K562 (cell line): Measurements from ENCODE around the gene PTPN18. TPM values are rescaled to one million over a fixed set of nuclear protein-coding genes. Genes with fewer than 3 reads are reported as not detected.

Experiments used
- ATAC-seq: fragments of 200-7000 bp; cut with Tn5 transposase; 3 replicates; pipeline ENCODE4 v1.9.1; 2020; ENCODE audit warnings: moderate library complexity
- BruUV-seq: library from RNA; stranded (reverse); fragments of 400-500 nt; replicated peaks from 2 replicates; lab custom pipeline; 2021; lab: Mats Ljungman, UMichigan
- CTCF ChIA-PET: fragments of 300-600 bp; formaldehyde crosslinking; extraction: SDS; loops from one replicate; lab custom pipeline; 2021; ENCODE audit warnings: low intra/inter-chr PET ratio; lab: Yijun Ruan, JAX
- POLR2A ChIA-PET: fragments of 300-600, 350-650 bp; sonication (Branson Sonifier 250); formaldehyde crosslinking; extraction: SDS; loops from one replicate; lab custom pipeline; 2021; ENCODE audit warnings: antibody characterized with exemption, inconsistent platforms; lab: Yijun Ruan, JAX
- DNase-seq, 4 experiments: peaks; one replicate each; pipeline versions ENCODE4 v3.0.0 to v3.0.0-alpha.2; 2011 to 2018; ENCODE audit warnings: low spot score in 3 of 4, mixed read lengths in 3 of 4; ENCODE audit errors: extremely low read depth in 1 of 4
- FAIRE-seq: peaks from 2 replicates; lab custom pipeline; 2011; peaks lifted over from hg19 to GRCh38; lab: Jason Lieb, UNC
- H2AFZ ChIP-seq: 2 replicates; pipeline ENCODE4 v1.6.0; 2011; ENCODE audit warnings: low read depth, low read length, control low read depth, inconsistent platforms
- H3K27ac ChIP-seq: fragments of 200-600 bp; 3 replicates; pipeline ENCODE4 v1.8.0; 2011; ENCODE audit warnings: low read depth, mild to moderate bottlenecking, control low read depth, inconsistent platforms, low read length, moderate library complexity, mixed read lengths; ENCODE audit errors: extremely low read depth
- H3K27me3 ChIP-seq, 2 experiments: fragments of 300-600 bp in 1 of 2; 2 replicates in 1 of 2; 3 replicates in 1 of 2; pipeline versions ENCODE4 v1.6.0 to v1.8.0; 2011; ENCODE audit warnings: inconsistent platforms in 2 of 2, low read length in 2 of 2, mild to moderate bottlenecking in 1 of 2, mixed read lengths in 1 of 2, moderate library complexity in 1 of 2; ENCODE audit not compliant: control insufficient read depth in 2 of 2, insufficient read depth in 2 of 2
- H3K36me3 ChIP-seq: fragments of 300-600 bp; 3 replicates; pipeline ENCODE4 v1.8.0; 2011; ENCODE audit warnings: mild to moderate bottlenecking, low read length, inconsistent platforms; ENCODE audit not compliant: control insufficient read depth, insufficient read depth
- H3K4me1 ChIP-seq, 2 experiments: fragments of 200-600 bp in 1 of 2; replicated peaks in 1 of 2; 2 replicates in 1 of 2; 3 replicates in 1 of 2; pipeline versions ENCODE4 v1.5.1 to v1.8.0; 2011; ENCODE audit warnings: inconsistent platforms in 2 of 2, low read length in 2 of 2, mild to moderate bottlenecking in 1 of 2, mixed read lengths in 1 of 2, moderate library complexity in 1 of 2; ENCODE audit not compliant: control insufficient read depth in 2 of 2, insufficient read depth in 2 of 2
- H3K4me2 ChIP-seq: 2 replicates; pipeline ENCODE4 v1.6.1; 2011; ENCODE audit warnings: low read length, control low read depth, inconsistent platforms, mixed read lengths; ENCODE audit not compliant: insufficient read depth
- H3K4me3 ChIP-seq: fragments of 200-600 bp; sonication (generic), shearing (Covaris generic); 2 replicates; pipeline ENCODE4 v1.5.1; 2016; ENCODE audit warnings: control low read depth, inconsistent platforms
- H3K79me2 ChIP-seq: fragments of 200-600 bp; 3 replicates; pipeline ENCODE4 v1.8.0; 2011; ENCODE audit warnings: low read length, inconsistent platforms; ENCODE audit not compliant: control insufficient read depth, insufficient read depth
- H3K9ac ChIP-seq, 2 experiments: 2 replicates each; pipeline versions ENCODE4 v1.6.0 to v1.6.1; 2011; ENCODE audit warnings: low read depth in 2 of 2, low read length in 2 of 2, control low read depth in 1 of 2, inconsistent platforms in 1 of 2, mild to moderate bottlenecking in 1 of 2, mixed read lengths in 1 of 2; ENCODE audit not compliant: insufficient read depth in 1 of 2
- H3K9me1 ChIP-seq: one replicate; pipeline ENCODE4 v1.6.0; 2011; ENCODE audit warnings: inconsistent platforms, mild to moderate bottlenecking, low read length, moderate library complexity; ENCODE audit not compliant: control insufficient read depth, insufficient read depth
- H3K9me3 ChIP-seq: replicated peaks from 2 replicates; pipeline ENCODE4 v1.5.1; 2011; ENCODE audit warnings: low read depth, low read length, inconsistent platforms; ENCODE audit not compliant: control insufficient read depth, insufficient read depth
- H4K20me1 ChIP-seq: replicated peaks from 2 replicates; pipeline ENCODE4 v1.6.1; 2011; ENCODE audit warnings: low read length, inconsistent platforms, mixed read lengths; ENCODE audit not compliant: control insufficient read depth, insufficient read depth
- BRD9 ChIP-seq: fragments of 450-650 bp; IDR thresholded peaks from 2 replicates; pipeline ENCODE4 v1.6.1; 2018; ENCODE audit warnings: low read depth; ENCODE audit not compliant: partially characterized antibody
- ID3 ChIP-seq, 2 experiments: fragments of 250-450 bp in 1 of 2; fragments of 450-650 bp in 1 of 2; sonication (Bioruptor Pico) in 1 of 2; IDR thresholded peaks; 2 replicates each; pipeline versions ENCODE4 v1.6.1 to v1.8.0; 2016 to 2021; ENCODE audit warnings: mild to moderate bottlenecking in 2 of 2, moderate library complexity in 2 of 2, missing compliant biosample characterization in 1 of 2, missing genetic modification characterization in 1 of 2
- KLF13 ChIP-seq: fragments of 450-650 bp; IDR thresholded peaks from 2 replicates; pipeline ENCODE4 v1.6.1; 2016; ENCODE audit warnings: missing genetic modification characterization, low read depth, mild to moderate bottlenecking, missing compliant biosample characterization, moderate library complexity, borderline replicate concordance
- SRSF7 ChIP-seq: fragments of 200-400 bp; formaldehyde crosslinking; optimal IDR thresholded peaks from 2 replicates; pipeline ENCODE3; 2017; ENCODE audit warnings: mild to moderate bottlenecking, low read depth, low read length
- WGBS: fragments of 100-300 bp; shearing (Covaris generic); methylation state at CpG from one replicate; pipeline ENCODE4 v1.1.6; 2016; ENCODE audit warnings: low coverage, mixed read lengths; ENCODE audit not compliant: insufficient coverage; ENCODE audit errors: missing lambda C conversion rate; 5-methylcytosine and 5-hydroxymethylcytosine counted together
- in situ Hi-C: fragments of 300-500 bp; cut with MboI; formaldehyde crosslinking; loops from 4 replicates; pipeline ENCODE4 v1.15.0; 2018; ENCODE audit warnings: inconsistent platforms, mixed read lengths
- intact Hi-C: fragments of 100-400 bp; cut with micrococcal nuclease; formaldehyde crosslinking; loops from 2 replicates; pipeline ENCODE4 v1.14.2; 2022
- polyA plus RNA-seq, 8 experiments: library from polyadenylated mRNA; depleted of rRNA in 4 of 8; stranded (reverse) in 5 of 8; unstranded in 3 of 8; fragments of >200 nt; fragmentation: Nextera tagmentation in 2 of 8; fragmentation: Illumina TruSeq in 1 of 8; extraction: Ambion mirVana in 2 of 8; extraction: Trizol in 1 of 8; gene quantifications; 2 replicates each; pipeline versions ENCODE4 v1.2.1 to v1.2.3, GENCODE V29; 2011 to 2014; ENCODE audit warnings: inconsistent platforms in 1 of 8, missing spikeins in 1 of 8
- total RNA-seq, 7 experiments: library from RNA; depleted of rRNA in 6 of 7; stranded (reverse); fragments of >200 nt in 6 of 7; fragmentation: Illumina TruSeq in 2 of 7; extraction: Trizol in 2 of 7; gene quantifications; 2 replicates each; pipeline versions ENCODE4 v1.2.1 to v1.2.3, GENCODE V29; 2011 to 2021; ENCODE audit warnings: low replicate concordance in 1 of 7
- TF ChIP-seq, protein P1 (sequence below), 2 experiments: fragments of 450-650 bp; IDR thresholded peaks; 2 replicates each; pipeline ENCODE4 v1.6.1; 2018; ENCODE audit warnings: mild to moderate bottlenecking in 2 of 2, low read depth in 1 of 2; ENCODE audit not compliant: partially characterized antibody in 2 of 2
- TF ChIP-seq, protein P2 (sequence below): sonication (generic); formaldehyde crosslinking; IDR thresholded peaks from 2 replicates; pipeline ENCODE4 v1.9.0; 2022; ENCODE audit warnings: mild to moderate bottlenecking, missing genetic modification reagents
- TF ChIP-seq, protein P3 (sequence below): fragments of 450-650 bp; IDR thresholded peaks from 2 replicates; pipeline ENCODE4 v1.6.1; 2016; ENCODE audit warnings: low read depth

The PTPN18 gene
- total and polyA plus RNA-seq, 9 of the 15 experiments (the other 6 are each of a cell fraction or from before 2014, with no cell fraction given): 11.6 to 90.7 (median 49.6) TPM

DNA sequence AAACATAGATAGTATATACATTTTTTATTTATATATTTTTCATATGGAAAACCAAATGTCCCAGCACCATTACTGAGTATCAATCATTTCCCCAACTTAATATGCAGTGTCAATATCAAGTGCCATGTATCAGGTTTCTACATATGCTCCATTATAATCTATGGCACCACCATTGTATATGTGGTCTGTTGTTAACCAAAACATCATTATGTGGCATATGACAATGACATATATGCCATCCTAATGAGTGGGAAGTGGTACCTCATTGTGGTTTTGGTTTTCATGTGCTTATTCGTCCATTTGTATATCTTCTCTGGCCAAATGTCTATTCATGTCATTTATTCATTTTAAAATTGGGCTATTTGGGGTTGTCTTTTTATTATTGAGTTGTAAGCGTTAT, 9.2 kb downstream of the PTPN18 start:
- no peak overlapping the region for H3K4me2 ChIP-seq
- ATAC-seq (no peak), FAIRE-seq (no peak), DNase-seq (no peak)
- in situ Hi-C loops (no loop called here), intact Hi-C loops (no loop called here)
- H3K36me3 ChIP-seq: peaks cover 12% of the 10 kb centered on the region; the same call in 2 of the 3 replicates
- H3K9me3 ChIP-seq: 0 out of 2 replicates have a peak, but pooled peaks cover 1% of the 10 kb centered on the region
- no peak overlapping the region for H2AFZ ChIP-seq
- no peaks in the 10 kb centered on the region for H3K27me3 ChIP-seq
- whole genome bisulfite sequencing: 76% methylated on average over 2 of the region's 2 CpGs
- H4K20me1 ChIP-seq: no peaks in the 10 kb centered on the region
- POLR2A ChIA-PET: no interaction called here
- CTCF ChIA-PET: no interaction called here
- no peaks in the 10 kb centered on the region; the same call in 2 of the 3 replicates for H3K79me2 ChIP-seq
- no peak overlapping the region for H3K9ac ChIP-seq
- H3K4me1 ChIP-seq: peaks cover 0 to 1% of the 10 kb centered on the region in 2 experiments; a peak in 3 of 5 replicates
- no peaks in the 10 kb centered on the region for H3K9me1 ChIP-seq
- H3K27ac ChIP-seq: no peak overlapping the region
- no TSS peak for BruUV-seq
- no peak overlapping the region for H3K4me3 ChIP-seq
- TF ChIP-seq, protein P1, sequence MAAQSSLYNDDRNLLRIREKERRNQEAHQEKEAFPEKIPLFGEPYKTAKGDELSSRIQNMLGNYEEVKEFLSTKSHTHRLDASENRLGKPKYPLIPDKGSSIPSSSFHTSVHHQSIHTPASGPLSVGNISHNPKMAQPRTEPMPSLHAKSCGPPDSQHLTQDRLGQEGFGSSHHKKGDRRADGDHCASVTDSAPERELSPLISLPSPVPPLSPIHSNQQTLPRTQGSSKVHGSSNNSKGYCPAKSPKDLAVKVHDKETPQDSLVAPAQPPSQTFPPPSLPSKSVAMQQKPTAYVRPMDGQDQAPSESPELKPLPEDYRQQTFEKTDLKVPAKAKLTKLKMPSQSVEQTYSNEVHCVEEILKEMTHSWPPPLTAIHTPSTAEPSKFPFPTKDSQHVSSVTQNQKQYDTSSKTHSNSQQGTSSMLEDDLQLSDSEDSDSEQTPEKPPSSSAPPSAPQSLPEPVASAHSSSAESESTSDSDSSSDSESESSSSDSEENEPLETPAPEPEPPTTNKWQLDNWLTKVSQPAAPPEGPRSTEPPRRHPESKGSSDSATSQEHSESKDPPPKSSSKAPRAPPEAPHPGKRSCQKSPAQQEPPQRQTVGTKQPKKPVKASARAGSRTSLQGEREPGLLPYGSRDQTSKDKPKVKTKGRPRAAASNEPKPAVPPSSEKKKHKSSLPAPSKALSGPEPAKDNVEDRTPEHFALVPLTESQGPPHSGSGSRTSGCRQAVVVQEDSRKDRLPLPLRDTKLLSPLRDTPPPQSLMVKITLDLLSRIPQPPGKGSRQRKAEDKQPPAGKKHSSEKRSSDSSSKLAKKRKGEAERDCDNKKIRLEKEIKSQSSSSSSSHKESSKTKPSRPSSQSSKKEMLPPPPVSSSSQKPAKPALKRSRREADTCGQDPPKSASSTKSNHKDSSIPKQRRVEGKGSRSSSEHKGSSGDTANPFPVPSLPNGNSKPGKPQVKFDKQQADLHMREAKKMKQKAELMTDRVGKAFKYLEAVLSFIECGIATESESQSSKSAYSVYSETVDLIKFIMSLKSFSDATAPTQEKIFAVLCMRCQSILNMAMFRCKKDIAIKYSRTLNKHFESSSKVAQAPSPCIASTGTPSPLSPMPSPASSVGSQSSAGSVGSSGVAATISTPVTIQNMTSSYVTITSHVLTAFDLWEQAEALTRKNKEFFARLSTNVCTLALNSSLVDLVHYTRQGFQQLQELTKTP (IDR thresholded peaks at IDR 0.05; ENCODE audit: low read depth in 1 of 2, partially characterized antibody in 2 of 2): no peak
- TF ChIP-seq, protein P2, sequence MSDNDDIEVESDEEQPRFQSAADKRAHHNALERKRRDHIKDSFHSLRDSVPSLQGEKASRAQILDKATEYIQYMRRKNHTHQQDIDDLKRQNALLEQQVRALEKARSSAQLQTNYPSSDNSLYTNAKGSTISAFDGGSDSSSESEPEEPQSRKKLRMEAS (CRISPR knock-in tag): no peak
- TF ChIP-seq, protein P3, sequence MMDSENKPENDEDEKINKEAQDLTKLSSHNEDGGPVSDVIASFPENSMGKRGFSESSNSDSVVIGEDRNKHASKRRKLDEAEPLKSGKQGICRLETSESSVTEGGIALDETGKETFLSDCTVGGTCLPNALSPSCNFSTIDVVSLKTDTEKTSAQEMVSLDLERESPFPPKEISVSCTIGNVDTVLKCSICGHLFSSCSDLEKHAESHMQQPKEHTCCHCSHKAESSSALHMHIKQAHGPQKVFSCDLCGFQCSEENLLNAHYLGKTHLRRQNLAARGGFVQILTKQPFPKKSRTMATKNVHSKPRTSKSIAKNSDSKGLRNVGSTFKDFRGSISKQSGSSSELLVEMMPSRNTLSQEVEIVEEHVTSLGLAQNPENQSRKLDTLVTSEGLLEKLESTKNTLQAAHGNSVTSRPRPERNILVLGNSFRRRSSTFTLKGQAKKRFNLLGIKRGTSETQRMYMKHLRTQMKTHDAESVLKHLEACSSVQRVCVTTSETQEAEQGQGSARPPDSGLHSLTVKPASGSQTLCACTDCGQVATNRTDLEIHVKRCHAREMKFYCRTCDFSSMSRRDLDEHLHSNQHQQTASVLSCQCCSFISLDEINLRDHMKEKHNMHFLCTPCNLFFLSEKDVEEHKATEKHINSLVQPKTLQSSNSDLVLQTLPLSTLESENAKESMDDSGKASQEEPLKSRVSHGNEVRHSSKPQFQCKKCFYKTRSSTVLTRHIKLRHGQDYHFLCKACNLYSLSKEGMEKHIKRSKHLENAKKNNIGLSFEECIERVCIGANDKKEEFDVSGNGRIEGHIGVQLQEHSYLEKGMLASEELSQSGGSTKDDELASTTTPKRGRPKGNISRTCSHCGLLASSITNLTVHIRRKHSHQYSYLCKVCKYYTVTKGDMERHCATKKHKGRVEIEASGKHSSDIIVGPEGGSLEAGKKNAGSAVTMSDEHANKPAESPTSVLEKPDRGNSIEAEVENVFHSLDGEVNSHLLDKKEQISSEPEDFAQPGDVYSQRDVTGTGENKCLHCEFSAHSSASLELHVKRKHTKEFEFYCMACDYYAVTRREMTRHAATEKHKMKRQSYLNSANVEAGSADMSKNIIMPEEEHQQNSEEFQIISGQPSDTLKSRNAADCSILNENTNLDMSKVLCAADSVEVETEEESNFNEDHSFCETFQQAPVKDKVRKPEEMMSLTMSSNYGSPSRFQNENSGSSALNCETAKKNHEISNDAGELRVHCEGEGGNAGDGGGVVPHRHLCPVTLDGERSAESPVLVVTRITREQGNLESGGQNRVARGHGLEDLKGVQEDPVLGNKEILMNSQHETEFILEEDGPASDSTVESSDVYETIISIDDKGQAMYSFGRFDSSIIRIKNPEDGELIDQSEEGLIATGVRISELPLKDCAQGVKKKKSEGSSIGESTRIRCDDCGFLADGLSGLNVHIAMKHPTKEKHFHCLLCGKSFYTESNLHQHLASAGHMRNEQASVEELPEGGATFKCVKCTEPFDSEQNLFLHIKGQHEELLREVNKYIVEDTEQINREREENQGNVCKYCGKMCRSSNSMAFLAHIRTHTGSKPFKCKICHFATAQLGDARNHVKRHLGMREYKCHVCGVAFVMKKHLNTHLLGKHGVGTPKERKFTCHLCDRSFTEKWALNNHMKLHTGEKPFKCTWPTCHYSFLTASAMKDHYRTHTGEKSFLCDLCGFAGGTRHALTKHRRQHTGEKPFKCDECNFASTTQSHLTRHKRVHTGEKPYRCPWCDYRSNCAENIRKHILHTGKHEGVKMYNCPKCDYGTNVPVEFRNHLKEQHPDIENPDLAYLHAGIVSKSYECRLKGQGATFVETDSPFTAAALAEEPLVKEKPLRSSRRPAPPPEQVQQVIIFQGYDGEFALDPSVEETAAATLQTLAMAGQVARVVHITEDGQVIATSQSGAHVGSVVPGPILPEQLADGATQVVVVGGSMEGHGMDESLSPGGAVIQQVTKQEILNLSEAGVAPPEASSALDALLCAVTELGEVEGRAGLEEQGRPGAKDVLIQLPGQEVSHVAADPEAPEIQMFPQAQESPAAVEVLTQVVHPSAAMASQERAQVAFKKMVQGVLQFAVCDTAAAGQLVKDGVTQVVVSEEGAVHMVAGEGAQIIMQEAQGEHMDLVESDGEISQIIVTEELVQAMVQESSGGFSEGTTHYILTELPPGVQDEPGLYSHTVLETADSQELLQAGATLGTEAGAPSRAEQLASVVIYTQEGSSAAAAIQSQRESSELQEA: no peak
- TF ChIP-seq ID3 (CRISPR knock-in tag; IDR thresholded peaks at IDR 0.05): no peak
- TF ChIP-seq ID3 (tag; IDR thresholded peaks at IDR 0.05): no peak
- TF ChIP-seq KLF13: no peak
- TF ChIP-seq BRD9: no peak
- no peak for TF ChIP-seq SRSF7
